KMS-11 (cell line): ENCODE results near the gene NR4A1.

Experiments
- H2AFZ ChIP-seq: fragments of 200-600 bp; sonication (generic); 2 replicates; pipeline ENCODE4 v1.6.1; 2016; ENCODE audit warnings: antibody characterized with exemption, mixed run types, low read depth
- H3K27ac ChIP-seq: fragments of 200-600 bp; sonication (generic); 2 replicates; pipeline ENCODE4 v1.6.1; 2016; ENCODE audit warnings: mild to moderate bottlenecking, mixed run types
- H3K27me3 ChIP-seq: fragments of 200-600 bp; sonication (generic); 2 replicates; pipeline ENCODE4 v1.6.1; 2017; ENCODE audit warnings: mild to moderate bottlenecking, low read depth, mixed run types, moderate library complexity; ENCODE audit not compliant: insufficient read depth
- H3K36me3 ChIP-seq: fragments of 200-600 bp; sonication (generic); 2 replicates; pipeline ENCODE4 v1.6.1; 2017; ENCODE audit warnings: mild to moderate bottlenecking, mixed run types; ENCODE audit not compliant: insufficient read depth
- H3K4me1 ChIP-seq: fragments of 200-600 bp; sonication (generic); 2 replicates; pipeline ENCODE4 v1.6.1; 2016; ENCODE audit warnings: mild to moderate bottlenecking, low read depth, mixed run types; ENCODE audit not compliant: poor library complexity, severe bottlenecking
- H3K4me2 ChIP-seq: fragments of 200-600 bp; sonication (generic); 2 replicates; pipeline ENCODE4 v1.7.0; 2016; ENCODE audit warnings: mild to moderate bottlenecking, mixed run types
- H3K4me3 ChIP-seq: fragments of 200-600 bp; sonication (generic); IDR thresholded peaks from 2 replicates; pipeline ENCODE4 v1.6.1; 2017; ENCODE audit warnings: low read depth, low read length, mixed read lengths; ENCODE audit not compliant: insufficient read depth
- H3K79me2 ChIP-seq: fragments of 200-600 bp; sonication (generic); 2 replicates; pipeline ENCODE4 v1.6.1; 2016; ENCODE audit warnings: low read depth, mixed run types; ENCODE audit not compliant: insufficient read depth
- H3K9ac ChIP-seq: fragments of 200-600 bp; sonication (generic); 2 replicates; pipeline ENCODE4 v1.6.1; 2016; ENCODE audit warnings: mild to moderate bottlenecking, mixed run types
- H4K20me1 ChIP-seq: fragments of 200-600 bp; sonication (generic); 2 replicates; pipeline ENCODE4 v1.6.1; 2016; ENCODE audit warnings: mild to moderate bottlenecking, mixed run types; ENCODE audit not compliant: insufficient read depth
- CTCF ChIP-seq: fragments of 200-600 bp; sonication (generic); conservative IDR thresholded peaks from 2 replicates; pipeline ENCODE4 v1.6.1; 2017; ENCODE audit warnings: low read depth, mild to moderate bottlenecking, antibody characterized with exemption, low read length, moderate library complexity, mixed read lengths

NR4A1 gene

GRCh38 chr12:52090291-52090690 is 39.0 kb downstream of the NR4A1 start:
- Histone ChIP-seq H3K27me3 (no peaks in the 10 kb centered on the region), H3K4me1 (no peaks in the 10 kb centered on the region), H4K20me1 (no peaks in the 10 kb centered on the region), H3K79me2 (no peaks in the 10 kb centered on the region), H3K36me3 (no peaks in the 10 kb centered on the region), H3K4me3 (no peak overlapping the region), H2AFZ (no peak overlapping the region), H3K4me2 (no peak overlapping the region), H3K27ac (no peak overlapping the region), H3K9ac (no peak overlapping the region)
- TF ChIP-seq CTCF, result no peak

GRCh38 chr12:52091061-52091460 is 39.8 kb downstream of the NR4A1 start:
- no peak for TF ChIP-seq CTCF
- no peaks in the 10 kb centered on the region for H3K27me3 ChIP-seq
- no peak overlapping the region for H3K9ac ChIP-seq
- H2AFZ ChIP-seq, result no peak overlapping the region
- H3K79me2 ChIP-seq, result no peaks in the 10 kb centered on the region
- no peak overlapping the region for H3K4me3 ChIP-seq
- H3K4me1 ChIP-seq, result no peaks in the 10 kb centered on the region
- H3K4me2 ChIP-seq, result no peak overlapping the region
- no peak overlapping the region for H3K27ac ChIP-seq
- no peaks in the 10 kb centered on the region for H3K36me3 ChIP-seq
- no peaks in the 10 kb centered on the region for H4K20me1 ChIP-seq

GRCh38 chr12:52091869-52092268 is 40.6 kb downstream of the NR4A1 start:
- no peak overlapping the region for H2AFZ ChIP-seq
- H3K9ac ChIP-seq, result no peak overlapping the region
- no peak overlapping the region for H3K4me3 ChIP-seq
- H3K27me3 ChIP-seq, result no peaks in the 10 kb centered on the region
- H3K36me3 ChIP-seq, result no peaks in the 10 kb centered on the region
- no peaks in the 10 kb centered on the region for H4K20me1 ChIP-seq
- H3K4me1 ChIP-seq, result no peaks in the 10 kb centered on the region
- H3K27ac ChIP-seq, result no peak overlapping the region
- no peaks in the 10 kb centered on the region for H3K79me2 ChIP-seq
- no peak for TF ChIP-seq CTCF
- H3K4me2 ChIP-seq, result no peak overlapping the region

GRCh38 chr12:52093346-52093745 is 42.1 kb downstream of the NR4A1 start:
- no peak for TF ChIP-seq CTCF
- Histone ChIP-seq H3K4me2 (no peak overlapping the region), H2AFZ (no peak overlapping the region), H3K27ac (no peak overlapping the region), H3K27me3 (no peaks in the 10 kb centered on the region), H3K4me1 (no peaks in the 10 kb centered on the region), H3K79me2 (no peaks in the 10 kb centered on the region), H4K20me1 (no peaks in the 10 kb centered on the region), H3K9ac (no peak overlapping the region), H3K4me3 (no peak overlapping the region), H3K36me3 (no peaks in the 10 kb centered on the region)
